IMR-90 (cell line): ENCODE data around the gene TMOD1.

ENCODE experiments used
- CEBPB ChIP-seq: IDR thresholded peaks from 2 replicates; pipeline ENCODE4 v1.6.1; 2012; ENCODE audit warnings: low read depth, low read length, improper control_type of control experiment
- MXI1 ChIP-seq: IDR thresholded peaks from 2 replicates; pipeline ENCODE4 v1.6.1; 2012; ENCODE audit warnings: low read depth, mild to moderate bottlenecking, low read length, moderate library complexity, borderline replicate concordance
- POLR2A ChIP-seq: IDR thresholded peaks from 2 replicates; pipeline ENCODE4 v1.6.1; 2012; ENCODE audit warnings: mild to moderate bottlenecking, low read depth, low read length
- RAD21 ChIP-seq: IDR thresholded peaks from 2 replicates; pipeline ENCODE4 v1.6.1; 2012; ENCODE audit warnings: low read length, improper control_type of control experiment
- RFX5 ChIP-seq: IDR thresholded peaks from 2 replicates; pipeline ENCODE4 v1.8.0; 2012; ENCODE audit warnings: low read depth, mild to moderate bottlenecking, low read length, moderate library complexity
- SMC3 ChIP-seq: fragments of 150-350 bp; IDR thresholded peaks from 2 replicates; pipeline ENCODE4 v1.6.1; 2016; ENCODE audit warnings: low read depth, mild to moderate bottlenecking, antibody characterized with exemption, low read length, moderate library complexity
- USF2 ChIP-seq: fragments of 150-350 bp; IDR thresholded peaks from 2 replicates; pipeline ENCODE4 v1.6.1; 2017; ENCODE audit warnings: mild to moderate bottlenecking, antibody characterized with exemption, low read length, low read depth
- TF ChIP-seq, protein P1 (sequence below): conservative IDR thresholded peaks from 2 replicates; pipeline ENCODE4 v1.5.1; 2012; ENCODE audit warnings: mild to moderate bottlenecking, low read depth, low read length, improper control_type of control experiment
- TF ChIP-seq, protein P2 (sequence below): fragments of 150-350 bp; IDR thresholded peaks from 2 replicates; pipeline ENCODE4 v1.6.1; 2016; ENCODE audit warnings: low read depth, mild to moderate bottlenecking, low read length, moderate library complexity, borderline replicate concordance

- TF ChIP-seq POLR2A (no peak), CEBPB (no peak), RFX5 (no peak), SMC3 (no peak), RAD21 (no peak), MXI1 (no peak), USF2 (no peak)
- TF ChIP-seq, protein P1, sequence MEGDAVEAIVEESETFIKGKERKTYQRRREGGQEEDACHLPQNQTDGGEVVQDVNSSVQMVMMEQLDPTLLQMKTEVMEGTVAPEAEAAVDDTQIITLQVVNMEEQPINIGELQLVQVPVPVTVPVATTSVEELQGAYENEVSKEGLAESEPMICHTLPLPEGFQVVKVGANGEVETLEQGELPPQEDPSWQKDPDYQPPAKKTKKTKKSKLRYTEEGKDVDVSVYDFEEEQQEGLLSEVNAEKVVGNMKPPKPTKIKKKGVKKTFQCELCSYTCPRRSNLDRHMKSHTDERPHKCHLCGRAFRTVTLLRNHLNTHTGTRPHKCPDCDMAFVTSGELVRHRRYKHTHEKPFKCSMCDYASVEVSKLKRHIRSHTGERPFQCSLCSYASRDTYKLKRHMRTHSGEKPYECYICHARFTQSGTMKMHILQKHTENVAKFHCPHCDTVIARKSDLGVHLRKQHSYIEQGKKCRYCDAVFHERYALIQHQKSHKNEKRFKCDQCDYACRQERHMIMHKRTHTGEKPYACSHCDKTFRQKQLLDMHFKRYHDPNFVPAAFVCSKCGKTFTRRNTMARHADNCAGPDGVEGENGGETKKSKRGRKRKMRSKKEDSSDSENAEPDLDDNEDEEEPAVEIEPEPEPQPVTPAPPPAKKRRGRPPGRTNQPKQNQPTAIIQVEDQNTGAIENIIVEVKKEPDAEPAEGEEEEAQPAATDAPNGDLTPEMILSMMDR: no peak
- TF ChIP-seq, protein P2, sequence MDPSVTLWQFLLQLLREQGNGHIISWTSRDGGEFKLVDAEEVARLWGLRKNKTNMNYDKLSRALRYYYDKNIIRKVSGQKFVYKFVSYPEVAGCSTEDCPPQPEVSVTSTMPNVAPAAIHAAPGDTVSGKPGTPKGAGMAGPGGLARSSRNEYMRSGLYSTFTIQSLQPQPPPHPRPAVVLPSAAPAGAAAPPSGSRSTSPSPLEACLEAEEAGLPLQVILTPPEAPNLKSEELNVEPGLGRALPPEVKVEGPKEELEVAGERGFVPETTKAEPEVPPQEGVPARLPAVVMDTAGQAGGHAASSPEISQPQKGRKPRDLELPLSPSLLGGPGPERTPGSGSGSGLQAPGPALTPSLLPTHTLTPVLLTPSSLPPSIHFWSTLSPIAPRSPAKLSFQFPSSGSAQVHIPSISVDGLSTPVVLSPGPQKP: no peak
Measured at GRCh38 chr9:97645720-97646119, 144.3 kb downstream of the TMOD1 start.
